Measurements from ENCODE around the gene NACC2.

DNA sequence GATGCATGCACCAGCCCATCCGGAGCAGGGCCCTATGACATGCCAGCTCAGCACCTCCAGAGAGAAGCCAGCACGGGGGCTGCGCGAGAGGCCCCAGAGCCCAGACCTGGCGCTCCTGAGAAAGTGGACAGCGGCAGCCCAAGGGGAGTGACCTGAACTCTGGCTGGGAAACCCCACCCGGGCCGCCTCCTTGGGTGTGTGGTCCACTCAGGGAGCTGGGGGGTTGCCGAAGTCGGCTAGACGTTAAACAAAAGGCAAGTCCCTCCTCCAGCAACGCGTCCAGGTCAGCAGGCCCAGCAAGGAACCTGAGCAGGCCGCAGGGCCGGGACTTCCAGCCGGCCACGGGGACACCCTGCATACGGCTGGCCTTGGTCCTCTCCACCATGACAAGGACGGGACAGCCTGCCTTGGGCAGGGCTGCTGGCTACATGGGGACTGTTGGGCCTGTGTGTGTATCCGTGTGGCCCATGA, 35.7 kb downstream of the NACC2 start:
- TF ChIP-seq ZNF70 (CRISPR knock-in tag; IDR thresholded peaks at IDR 0.05) (no peak), ZFP3 (CRISPR knock-in tag; IDR thresholded peaks at IDR 0.05) (no peak), CSDC2 (CRISPR knock-in tag; IDR thresholded peaks at IDR 0.05) (no peak), ZFP30 (CRISPR knock-in tag; IDR thresholded peaks at IDR 0.05) (no peak), TCF4 (CRISPR knock-in tag; IDR thresholded peaks at IDR 0.05; ENCODE audit: borderline replicate concordance) (no peak), ISL1 (CRISPR knock-in tag; IDR thresholded peaks at IDR 0.05) (no peak), TOX (CRISPR knock-in tag; IDR thresholded peaks at IDR 0.05; ENCODE audit: borderline replicate concordance) (no peak), ESRRG (CRISPR knock-in tag; IDR thresholded peaks at IDR 0.05) (no peak), ARNTL (CRISPR knock-in tag; IDR thresholded peaks at IDR 0.05; ENCODE audit: borderline replicate concordance, low read depth) (no peak), PPARA (CRISPR knock-in tag; IDR thresholded peaks at IDR 0.05; ENCODE audit: borderline replicate concordance) (no peak), OSR1 (CRISPR knock-in tag; IDR thresholded peaks at IDR 0.05) (no peak)
- TF ChIP-seq, protein P1, sequence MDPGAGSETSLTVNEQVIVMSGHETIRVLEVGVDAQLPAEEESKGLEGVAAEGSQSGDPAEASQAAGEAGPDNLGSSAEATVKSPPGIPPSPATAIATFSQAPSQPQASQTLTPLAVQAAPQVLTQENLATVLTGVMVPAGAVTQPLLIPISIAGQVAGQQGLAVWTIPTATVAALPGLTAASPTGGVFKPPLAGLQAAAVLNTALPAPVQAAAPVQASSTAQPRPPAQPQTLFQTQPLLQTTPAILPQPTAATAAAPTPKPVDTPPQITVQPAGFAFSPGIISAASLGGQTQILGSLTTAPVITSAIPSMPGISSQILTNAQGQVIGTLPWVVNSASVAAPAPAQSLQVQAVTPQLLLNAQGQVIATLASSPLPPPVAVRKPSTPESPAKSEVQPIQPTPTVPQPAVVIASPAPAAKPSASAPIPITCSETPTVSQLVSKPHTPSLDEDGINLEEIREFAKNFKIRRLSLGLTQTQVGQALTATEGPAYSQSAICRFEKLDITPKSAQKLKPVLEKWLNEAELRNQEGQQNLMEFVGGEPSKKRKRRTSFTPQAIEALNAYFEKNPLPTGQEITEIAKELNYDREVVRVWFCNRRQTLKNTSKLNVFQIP (CRISPR knock-in tag; IDR thresholded peaks at IDR 0.05; ENCODE audit: borderline replicate concordance, low read depth) = no peak
